GM19043 (cell line): ENCODE data around the gene RPL19.

Experiments used
- ATAC-seq: cut with Tn5 transposase; IDR thresholded peaks from one replicate; pipeline ENCODE4 v1.9.1; 2021; ENCODE audit warnings: low read depth; ENCODE audit not compliant: unreplicated experiment

Gene RPL19

GRCh38 chr17:39171933-39172332 is 28.1 kb upstream of the RPL19 start:
- no peak for ATAC-seq

- ATAC-seq, result no peak
Observed at GRCh38 chr17:39173080-39173479, 27.0 kb upstream of the RPL19 start.

- no peak for ATAC-seq
Observed at GRCh38 chr17:39173526-39174274, 26.4 kb upstream of the RPL19 start.

GRCh38 chr17:39174920-39175694 is 25.0 kb upstream of the RPL19 start:
- no peak for ATAC-seq

GRCh38 chr17:39175695-39176093 is 24.4 kb upstream of the RPL19 start:
- ATAC-seq, result no peak

- no peak for ATAC-seq
Observed at GRCh38 chr17:39177256-39177655, 22.8 kb upstream of the RPL19 start.

- no peak for ATAC-seq
Observed at GRCh38 chr17:39178536-39178935, 21.5 kb upstream of the RPL19 start.

- no peak for ATAC-seq
Observed at GRCh38 chr17:39181303-39181702, 18.8 kb upstream of the RPL19 start.

- no peak for ATAC-seq
Observed at GRCh38 chr17:39183045-39183444, 17.0 kb upstream of the RPL19 start.

- no peak for ATAC-seq
Observed at GRCh38 chr17:39183720-39184119, 16.4 kb upstream of the RPL19 start.

GRCh38 chr17:39186481-39187002 is 13.5 kb upstream of the RPL19 start:
- ATAC-seq, result no peak

- no peak for ATAC-seq
Observed at GRCh38 chr17:39187152-39187830, 12.8 kb upstream of the RPL19 start.

GRCh38 chr17:39191750-39192510 is 8.2 kb upstream of the RPL19 start:
- ATAC-seq, result no peak

- no peak for ATAC-seq
Observed at GRCh38 chr17:39192901-39193300, 7.2 kb upstream of the RPL19 start.

- ATAC-seq, result no peak
Observed at GRCh38 chr17:39193346-39193745, 6.7 kb upstream of the RPL19 start.

GRCh38 chr17:39194089-39194984 is 5.7 kb upstream of the RPL19 start:
- ATAC-seq, result no peak

- no peak for ATAC-seq
Observed at GRCh38 chr17:39194985-39195524, 5.0 kb upstream of the RPL19 start.

- no peak for ATAC-seq
Observed at GRCh38 chr17:39195568-39196160, 4.4 kb upstream of the RPL19 start.
